AG04450 (cell line): ENCODE data around the gene KCNH2. TPM values are rescaled to one million over a fixed set of nuclear protein-coding genes. Genes with fewer than 3 reads are reported as not detected.

Experiments
- CTCF ChIA-PET: fragments of 300-600, 350-600 bp; formaldehyde crosslinking; extraction: SDS; loops from one replicate; lab custom pipeline; 2022; ENCODE audit warnings: antibody characterized with exemption, inconsistent platforms; lab: Charles Lee
- POLR2A ChIA-PET: fragments of 350-600 bp; formaldehyde crosslinking; extraction: SDS; loops from one replicate; lab custom pipeline; 2021; ENCODE audit warnings: antibody characterized with exemption, inconsistent platforms; lab: Yijun Ruan, JAX
- DNase-seq: peaks from one replicate; pipeline ENCODE4 v3.0.0-alpha.2; 2011; ENCODE audit warnings: low read depth, low spot score
- H3K27ac ChIP-seq: one replicate; pipeline ENCODE4 v1.5.1; 2012; ENCODE audit warnings: low read depth, low read length, control low read depth
- H3K27me3 ChIP-seq: one replicate; pipeline ENCODE4 v1.6.0; 2012; ENCODE audit warnings: low read length; ENCODE audit not compliant: control insufficient read depth, insufficient read depth
- H3K4me3 ChIP-seq: 2 replicates; pipeline ENCODE4 v1.5.1; 2011; ENCODE audit warnings: mild to moderate bottlenecking, low read depth, low read length, control low read depth
- H3K9me3 ChIP-seq: 2 replicates; pipeline ENCODE4 v1.5.1; 2012; ENCODE audit warnings: low read length; ENCODE audit not compliant: control insufficient read depth, insufficient read depth
- polyA plus RNA-seq: library from polyadenylated mRNA; depleted of rRNA; stranded (reverse); fragments of >200 nt; gene quantifications from 2 replicates; pipeline ENCODE4 v1.2.3, GENCODE V29; 2011
- TF ChIP-seq, protein P1 (sequence below): IDR thresholded peaks from 2 replicates; pipeline ENCODE4 v1.5.1; 2011; ENCODE audit warnings: low read depth, low read length, control low read depth, inconsistent platforms

The KCNH2 gene
- polyA plus RNA-seq, 1 experiment: 1.3 TPM

DNA sequence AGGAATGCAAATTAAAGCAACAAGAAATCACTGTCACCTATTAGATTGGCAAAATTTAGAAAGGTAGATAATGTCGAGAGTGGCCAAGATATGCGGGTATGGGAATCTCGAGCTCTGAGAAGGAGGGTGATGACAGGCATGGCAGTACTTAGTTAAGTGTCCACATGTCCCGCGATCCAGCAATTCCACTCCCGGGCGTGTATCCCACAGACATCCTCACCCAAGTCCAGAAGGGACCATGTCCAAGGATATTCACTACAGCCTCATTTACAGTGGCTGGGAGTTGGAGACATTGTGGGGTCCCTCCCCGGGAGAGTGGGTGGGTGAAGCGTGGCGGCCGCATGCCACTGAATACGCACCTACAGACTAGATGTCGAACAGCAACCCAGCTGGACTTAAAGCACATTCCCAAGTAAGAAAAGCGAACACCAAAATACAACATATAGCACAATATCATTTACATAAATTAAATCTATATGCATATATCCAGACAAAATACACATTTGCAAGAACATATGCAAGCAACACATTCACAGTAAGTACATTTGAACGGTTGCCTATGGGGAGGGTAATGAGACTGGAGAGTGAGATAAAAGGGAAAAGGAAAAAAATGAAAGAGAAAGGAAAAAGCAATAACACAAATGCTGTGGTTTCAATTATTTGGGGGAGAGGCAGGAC is 9.9 kb downstream of the KCNH2 start:
- POLR2A ChIA-PET: no interaction called here

DNA sequence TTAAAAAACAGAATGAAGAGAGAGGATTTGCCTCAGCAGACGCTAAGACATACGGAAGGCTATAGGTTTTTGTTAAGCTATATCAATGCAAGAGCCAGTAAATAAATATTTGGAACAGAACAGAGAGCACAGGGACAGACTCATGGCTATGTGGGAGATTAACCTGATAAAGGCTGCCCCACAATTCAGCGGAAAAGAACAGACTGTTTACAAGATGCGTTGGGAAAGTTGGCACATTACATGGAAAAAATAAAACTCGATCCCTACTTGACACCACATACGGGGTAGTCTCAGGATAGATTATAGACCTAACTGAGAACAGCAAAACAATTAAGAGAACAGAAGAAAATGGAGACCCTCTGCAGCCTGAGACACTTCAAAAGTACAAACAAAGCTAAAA is 10.8 kb downstream of the KCNH2 start:
- ChIA-PET CTCF (interaction anchor here (1.0 to 2.0 kb wide), 3 partner anchors 18 to 67 kb away, joined by 4 to 6 read pairs (median 4); no protein-coding TSS in a partner anchor), POLR2A (interaction anchor here (0.5 kb wide), 1 partner anchor 32 kb away, joined by 10 read pairs; no protein-coding TSS in a partner anchor)
- Histone ChIP-seq H3K4me3 (no peak overlapping the region), H3K9me3 (no peaks in the 10 kb centered on the region; the same call in 1 of the 2 replicates), H3K27ac (no peak overlapping the region), H3K27me3 (peaks cover 66% of the 10 kb centered on the region)
- TF ChIP-seq, protein P1, sequence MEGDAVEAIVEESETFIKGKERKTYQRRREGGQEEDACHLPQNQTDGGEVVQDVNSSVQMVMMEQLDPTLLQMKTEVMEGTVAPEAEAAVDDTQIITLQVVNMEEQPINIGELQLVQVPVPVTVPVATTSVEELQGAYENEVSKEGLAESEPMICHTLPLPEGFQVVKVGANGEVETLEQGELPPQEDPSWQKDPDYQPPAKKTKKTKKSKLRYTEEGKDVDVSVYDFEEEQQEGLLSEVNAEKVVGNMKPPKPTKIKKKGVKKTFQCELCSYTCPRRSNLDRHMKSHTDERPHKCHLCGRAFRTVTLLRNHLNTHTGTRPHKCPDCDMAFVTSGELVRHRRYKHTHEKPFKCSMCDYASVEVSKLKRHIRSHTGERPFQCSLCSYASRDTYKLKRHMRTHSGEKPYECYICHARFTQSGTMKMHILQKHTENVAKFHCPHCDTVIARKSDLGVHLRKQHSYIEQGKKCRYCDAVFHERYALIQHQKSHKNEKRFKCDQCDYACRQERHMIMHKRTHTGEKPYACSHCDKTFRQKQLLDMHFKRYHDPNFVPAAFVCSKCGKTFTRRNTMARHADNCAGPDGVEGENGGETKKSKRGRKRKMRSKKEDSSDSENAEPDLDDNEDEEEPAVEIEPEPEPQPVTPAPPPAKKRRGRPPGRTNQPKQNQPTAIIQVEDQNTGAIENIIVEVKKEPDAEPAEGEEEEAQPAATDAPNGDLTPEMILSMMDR: no peak
- no peak for DNase-seq

More for the DNA sequence above, 9.9 kb downstream of the KCNH2 start:
- DNase-seq: no peak
- CTCF ChIA-PET: interaction anchor here (1.2 to 2.0 kb wide), 2 partner anchors 17 to 68 kb away, joined by 4 to 6 read pairs; no protein-coding TSS in a partner anchor
- peaks cover 72% of the 10 kb centered on the region for H3K27me3 ChIP-seq
- TF ChIP-seq, protein P1: no peak
- H3K4me3 ChIP-seq: no peak overlapping the region
- no peak overlapping the region for H3K27ac ChIP-seq
- no peaks in the 10 kb centered on the region; the same call in 1 of the 2 replicates for H3K9me3 ChIP-seq

DNA sequence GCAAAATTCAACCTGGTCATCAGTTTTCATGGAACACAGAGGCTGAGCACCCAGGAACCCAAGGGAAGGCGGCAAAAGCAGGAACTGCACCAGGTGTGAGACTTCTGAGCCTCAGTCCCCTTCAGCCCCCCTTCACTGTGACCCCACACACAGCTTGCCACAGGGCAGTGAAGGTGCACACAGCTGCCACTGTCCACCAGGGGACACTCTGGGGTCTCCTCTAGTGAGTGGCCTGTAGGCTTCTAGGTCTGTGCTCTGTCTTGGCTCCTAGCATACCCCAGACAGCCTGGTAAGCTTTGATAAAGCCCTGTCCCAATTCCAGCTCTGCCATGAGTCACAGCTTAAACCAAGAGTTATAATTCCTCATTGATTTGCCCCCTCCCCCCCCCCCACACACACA is 12.1 kb downstream of the KCNH2 start:
- H3K9me3 ChIP-seq: no peaks in the 10 kb centered on the region; the same call in 1 of the 2 replicates
- ChIA-PET POLR2A (interaction anchor here (0.9 kb wide), 1 partner anchor 44 kb away, joined by 3 read pairs; no protein-coding TSS in a partner anchor), CTCF (interaction anchor here (0.6 to 2.4 kb wide), 5 partner anchors 20 to 151 kb away, joined by 3 to 13 read pairs (median 5); no protein-coding TSS in a partner anchor)
- peaks cover 52% of the 10 kb centered on the region for H3K27me3 ChIP-seq
- no peak overlapping the region for H3K27ac ChIP-seq
- no peak overlapping the region for H3K4me3 ChIP-seq
- TF ChIP-seq, protein P1: 0 out of 2 replicates have a peak, but pooled peaks have one; percentile 12
- DNase-seq: no peak

DNA sequence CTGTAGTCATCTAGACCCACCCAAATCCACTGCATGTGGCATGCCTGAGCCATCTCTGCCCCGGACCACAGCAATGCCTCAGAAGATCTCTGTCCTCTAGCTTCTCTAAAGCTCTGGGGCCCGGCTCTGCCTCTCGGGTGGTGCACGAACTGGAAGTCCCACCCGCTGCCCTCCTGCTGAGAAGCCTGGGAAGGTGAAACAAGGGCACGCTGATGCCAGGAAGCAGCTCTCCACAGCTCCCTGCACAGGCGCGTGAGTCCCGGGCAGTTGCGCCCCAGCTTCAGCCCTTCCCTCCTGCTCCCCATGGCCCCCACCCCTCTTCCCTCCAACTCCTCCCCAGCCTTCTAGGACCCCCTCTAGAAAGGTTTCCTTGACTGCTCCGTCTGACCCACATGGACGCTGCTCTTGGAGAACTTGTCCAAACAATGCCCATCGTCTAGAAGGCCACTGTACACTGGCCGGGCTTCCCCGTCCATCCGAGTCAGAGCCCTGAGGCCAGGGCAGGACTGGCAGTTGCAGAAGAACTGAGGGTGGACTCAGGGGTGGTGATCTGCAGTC is 12.8 kb downstream of the KCNH2 start:
- CTCF ChIA-PET: interaction anchor here (0.6 to 2.4 kb wide), 5 partner anchors 21 to 146 kb away, joined by 3 to 13 read pairs (median 4); no protein-coding TSS in a partner anchor
- Histone ChIP-seq H3K27me3 (peaks cover 46% of the 10 kb centered on the region), H3K27ac (no peak overlapping the region)

More for the DNA sequence above, 12.8 kb downstream of the KCNH2 start:
- POLR2A ChIA-PET: interaction anchor here (0.9 kb wide), 1 partner anchor 45 kb away, joined by 3 read pairs; no protein-coding TSS in a partner anchor
- H3K9me3 ChIP-seq: no peaks in the 10 kb centered on the region; the same call in 1 of the 2 replicates
- TF ChIP-seq, protein P1: no peak
- no peak overlapping the region for H3K4me3 ChIP-seq
- DNase-seq: no peak
